CD4-positive, CD25-positive, alpha-beta regulatory T cell (primary cell): ENCODE data around the gene PTAR1. TPM values are rescaled to one million over a fixed set of nuclear protein-coding genes. Genes with fewer than 3 reads are reported as not detected.

Source experiments
- ATAC-seq, 2 donors: fragments of 150-1000 bp; cut with Tn5 transposase; one replicate each; pipeline ENCODE4 v1.10.0; 2021; ENCODE audit warnings: low read depth in 2 of 2, moderate number of reproducible peaks in 2 of 2, moderate library complexity in 1 of 2
- DNase-seq, 3 donors: peaks; one replicate each; pipeline versions ENCODE4 v3.0.0 to v3.0.0-alpha.2; 2012 to 2022; ENCODE audit warnings: mixed read lengths in 1 of 3
- H3K27ac ChIP-seq: one replicate; pipeline ENCODE4 v1.7.0; 2013; ENCODE audit warnings: mild to moderate bottlenecking, low read length; ENCODE audit not compliant: insufficient read depth, poor library complexity, severe bottlenecking
- H3K27me3 ChIP-seq: one replicate; pipeline ENCODE4 v1.7.0; 2013; ENCODE audit warnings: low read length; ENCODE audit not compliant: control insufficient read depth, insufficient read depth
- H3K36me3 ChIP-seq: one replicate; pipeline ENCODE4 v1.7.0; 2013; ENCODE audit warnings: mild to moderate bottlenecking, low read length, moderate library complexity; ENCODE audit not compliant: control insufficient read depth, insufficient read depth
- H3K4me1 ChIP-seq: 2 replicates; pipeline ENCODE4 v1.7.0; 2013; ENCODE audit warnings: mild to moderate bottlenecking, low read length; ENCODE audit not compliant: insufficient read depth, control insufficient read depth, poor library complexity, severe bottlenecking
- H3K4me3 ChIP-seq: one replicate; pipeline ENCODE4 v1.7.0; 2013; ENCODE audit warnings: low read depth, mild to moderate bottlenecking, low read length, moderate library complexity
- H3K9me3 ChIP-seq, 2 experiments: 1 replicate in 1 of 2; 2 replicates in 1 of 2; pipeline ENCODE4 v1.7.0; 2013; ENCODE audit warnings: low read length in 2 of 2, mild to moderate bottlenecking in 1 of 2, moderate library complexity in 1 of 2; ENCODE audit not compliant: control insufficient read depth in 2 of 2
- H3K27ac Mint-ChIP-seq, 3 donors: one replicate each; pipeline ENCODE4 v1.8.0; 2020 to 2022; ENCODE audit warnings: mild to moderate bottlenecking in 3 of 3, mixed read lengths in 3 of 3, moderate library complexity in 2 of 3
- H3K27me3 Mint-ChIP-seq: one replicate; pipeline ENCODE4 v1.8.0; 2022; ENCODE audit warnings: mild to moderate bottlenecking, mixed read lengths
- H3K36me3 Mint-ChIP-seq: one replicate; pipeline ENCODE4 v1.8.0; 2020; ENCODE audit warnings: mixed read lengths
- H3K4me1 Mint-ChIP-seq, 4 donors: one replicate each; pipeline ENCODE4 v1.8.0; 2020 to 2022; ENCODE audit warnings: mixed read lengths in 4 of 4, mild to moderate bottlenecking in 1 of 4
- H3K4me3 Mint-ChIP-seq, 4 donors: one replicate each; pipeline ENCODE4 v1.8.0; 2020 to 2022; ENCODE audit warnings: mild to moderate bottlenecking in 4 of 4, mixed read lengths in 4 of 4, moderate library complexity in 3 of 4
- H3K9me3 Mint-ChIP-seq, 7 donors: one replicate each; pipeline ENCODE4 v1.8.0; 2020 to 2022; ENCODE audit warnings: mixed read lengths in 7 of 7, mild to moderate bottlenecking in 3 of 7, moderate library complexity in 2 of 7
- polyA plus RNA-seq, 4 donors: library from polyadenylated mRNA; unstranded; fragments of 300-500 nt; fragmentation: Illumina TruSeq; gene quantifications; one replicate each; pipeline ENCODE4 v1.2.3, GENCODE V29; 2021
- total RNA-seq: library from RNA; stranded (reverse); gene quantifications from one replicate; pipeline ENCODE4 v1.2.3, GENCODE V29; 2022

The PTAR1 gene
- total and polyA plus RNA-seq, 5 donors from 2014 or later, result 11.6 to 85.3 (median 16.7) TPM

DNA sequence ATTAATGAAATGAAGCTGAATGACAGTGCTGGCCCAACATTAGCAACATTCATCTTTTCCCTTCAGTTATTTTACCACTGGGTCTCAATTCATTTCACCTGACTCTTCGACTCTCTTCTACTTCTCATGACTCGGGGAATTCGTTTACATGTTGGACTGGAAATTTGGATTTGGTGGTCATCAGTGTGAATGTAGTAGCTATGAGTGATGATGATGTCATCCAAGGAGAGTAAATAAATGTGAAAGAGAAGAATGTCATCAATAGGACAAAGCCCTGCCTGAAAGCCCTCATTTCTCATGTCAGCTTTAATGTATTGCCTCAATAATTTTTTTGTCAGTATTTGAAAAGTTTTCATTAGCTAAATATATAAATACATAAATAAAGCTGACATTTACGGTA lies 38.9 kb upstream of the PTAR1 start:
- Mint-ChIP-seq H3K4me3 (no peak overlapping the region), H3K27me3 (peaks cover 25% of the 10 kb centered on the region), H3K36me3 (no peaks in the 10 kb centered on the region), H3K9me3 (peaks cover 0 to 3% (median 0%) of the 10 kb centered on the region in 7 donors), H3K27ac (no peak overlapping the region), H3K4me1 (no peaks in the 10 kb centered on the region)
- Histone ChIP-seq H3K4me3 (no peak overlapping the region), H3K9me3 (no peaks in the 10 kb centered on the region), H3K36me3 (no peaks in the 10 kb centered on the region), H3K4me1 (no peaks in the 10 kb centered on the region), H3K27me3 (peaks cover 6% of the 10 kb centered on the region), H3K27ac (no peak overlapping the region)
- no peak for ATAC-seq
- DNase-seq, result no peak

DNA sequence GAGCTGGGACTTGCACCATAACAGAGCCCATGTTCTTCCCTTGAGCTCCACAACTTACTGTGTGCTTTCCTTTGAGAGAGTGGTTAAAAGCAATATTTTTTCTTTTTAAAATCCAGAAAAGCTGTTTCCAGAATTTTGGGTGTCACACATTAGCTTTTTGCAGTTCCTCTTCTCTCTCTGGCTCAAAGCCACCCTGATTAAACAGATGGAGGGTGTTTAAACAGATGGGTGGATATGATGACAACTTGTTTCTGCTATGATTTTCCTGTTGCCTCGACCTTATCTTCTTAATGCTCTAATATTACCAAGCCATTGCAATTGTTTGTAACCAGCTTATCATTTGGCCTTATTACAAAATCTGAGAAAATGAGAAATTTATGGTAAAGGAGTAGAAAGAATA lies 37.9 kb upstream of the PTAR1 start:
- DNase-seq (no peak), ATAC-seq (no peak)
- Histone ChIP-seq H3K27ac (no peak overlapping the region), H3K4me1 (no peaks in the 10 kb centered on the region), H3K9me3 (no peaks in the 10 kb centered on the region), H3K27me3 (peaks cover 3% of the 10 kb centered on the region), H3K36me3 (no peaks in the 10 kb centered on the region), H3K4me3 (no peak overlapping the region)
- peaks cover 0 to 3% (median 0%) of the 10 kb centered on the region in 7 donors for H3K9me3 Mint-ChIP-seq
- no peak overlapping the region for H3K4me3 Mint-ChIP-seq
- H3K27me3 Mint-ChIP-seq, result peaks cover 32% of the 10 kb centered on the region
- no peaks in the 10 kb centered on the region for H3K36me3 Mint-ChIP-seq
- no peak overlapping the region for H3K27ac Mint-ChIP-seq
- H3K4me1 Mint-ChIP-seq, result no peaks in the 10 kb centered on the region

DNA sequence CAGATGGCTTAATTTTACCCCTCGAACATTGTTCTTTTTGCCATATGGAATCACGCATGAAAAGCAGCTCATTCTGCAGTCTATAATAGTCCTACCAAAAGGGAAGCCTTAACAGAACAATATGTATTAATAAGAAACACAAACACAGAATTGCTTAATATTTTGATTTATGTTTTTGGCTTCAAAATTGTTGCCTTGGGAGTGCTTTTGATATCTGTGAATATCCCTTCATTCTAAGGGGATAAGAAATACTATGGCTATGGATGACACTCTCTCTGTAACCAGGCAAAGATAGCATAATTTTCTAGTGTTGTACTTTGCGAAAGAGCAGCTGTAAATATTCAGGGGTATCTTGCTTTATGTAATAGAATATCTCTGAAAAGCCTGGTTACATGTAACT lies 34.5 kb upstream of the PTAR1 start:
- no peaks in the 10 kb centered on the region for H3K36me3 Mint-ChIP-seq
- H3K27ac Mint-ChIP-seq, result no peak overlapping the region
- Histone ChIP-seq H3K27ac (no peak overlapping the region), H3K36me3 (no peaks in the 10 kb centered on the region), H3K9me3 (no peaks in the 10 kb centered on the region), H3K27me3 (peaks cover 13% of the 10 kb centered on the region), H3K4me1 (no peaks in the 10 kb centered on the region), H3K4me3 (no peak overlapping the region)
- H3K4me3 Mint-ChIP-seq, result no peak overlapping the region
- H3K27me3 Mint-ChIP-seq, result peaks cover 56% of the 10 kb centered on the region
- DNase-seq, result no peak
- H3K4me1 Mint-ChIP-seq, result no peaks in the 10 kb centered on the region
- ATAC-seq, result no peak
- peaks cover 0 to 3% (median 0%) of the 10 kb centered on the region in 7 donors for H3K9me3 Mint-ChIP-seq

DNA sequence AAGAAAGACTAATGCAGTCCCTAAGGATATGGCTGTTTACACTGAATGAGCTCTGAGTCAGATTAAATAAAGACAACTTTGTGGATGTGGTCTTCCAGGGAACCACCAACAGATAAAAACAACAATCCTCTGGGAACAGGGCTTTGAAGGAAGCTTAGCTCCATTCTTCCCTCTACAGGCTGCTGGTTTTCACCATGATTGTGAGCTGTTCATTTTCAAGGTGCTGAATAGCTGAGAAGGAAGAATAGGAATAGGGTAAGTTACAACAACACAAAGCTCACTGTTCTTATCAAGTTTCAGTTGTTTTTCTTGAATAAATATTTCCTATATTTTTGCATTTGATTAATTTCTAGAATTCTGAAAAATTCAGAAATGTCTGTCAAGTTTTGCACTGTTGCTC lies 25.9 kb upstream of the PTAR1 start:
- Mint-ChIP-seq H3K4me1 (no peaks in the 10 kb centered on the region), H3K27me3 (peaks cover 43% of the 10 kb centered on the region), H3K9me3 (peaks cover 0 to 4% (median 0%) of the 10 kb centered on the region in 7 donors), H3K4me3 (no peak overlapping the region), H3K27ac (peak overlapping the region in 1 of 3 donors; percentile 3), H3K36me3 (no peaks in the 10 kb centered on the region)
- no peak overlapping the region for H3K4me3 ChIP-seq
- DNase-seq (no peak), ATAC-seq (no peak)
- no peaks in the 10 kb centered on the region for H3K36me3 ChIP-seq
- H3K27ac ChIP-seq, result no peak overlapping the region
- H3K27me3 ChIP-seq, result peaks cover 6% of the 10 kb centered on the region
- H3K4me1 ChIP-seq, result no peaks in the 10 kb centered on the region
- H3K9me3 ChIP-seq, result no peaks in the 10 kb centered on the region

DNA sequence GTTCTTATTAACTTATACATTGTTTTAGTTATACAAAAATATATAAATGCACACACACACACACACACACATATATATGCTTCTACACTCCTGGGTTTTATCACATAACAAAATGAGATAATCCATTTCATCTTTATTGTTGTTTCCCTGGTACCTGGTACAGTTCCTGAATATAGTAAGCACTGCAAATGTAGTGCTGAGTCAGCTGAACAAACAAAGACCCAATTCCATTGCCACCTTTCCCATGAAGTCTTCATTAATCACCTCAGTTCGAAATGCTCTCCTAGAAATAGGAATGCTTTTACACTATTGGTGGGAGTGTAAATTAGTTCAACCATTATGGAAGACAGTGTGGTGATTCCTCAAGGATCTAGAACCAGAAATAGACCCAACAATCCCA lies 13.4 kb upstream of the PTAR1 start:
- H3K4me3 Mint-ChIP-seq, result no peak overlapping the region
- no peaks in the 10 kb centered on the region for H3K4me1 Mint-ChIP-seq
- Histone ChIP-seq H3K4me1 (no peaks in the 10 kb centered on the region), H3K4me3 (no peak overlapping the region), H3K36me3 (no peaks in the 10 kb centered on the region), H3K9me3 (no peaks in the 10 kb centered on the region), H3K27me3 (no peaks in the 10 kb centered on the region), H3K27ac (no peak overlapping the region)
- no peaks in the 10 kb centered on the region for H3K36me3 Mint-ChIP-seq
- H3K27me3 Mint-ChIP-seq, result peaks cover 12% of the 10 kb centered on the region
- DNase-seq, result no peak
- ATAC-seq, result no peak
- H3K9me3 Mint-ChIP-seq, result peaks cover 0 to 4% (median 0%) of the 10 kb centered on the region in 7 donors
- H3K27ac Mint-ChIP-seq, result no peak overlapping the region

DNA sequence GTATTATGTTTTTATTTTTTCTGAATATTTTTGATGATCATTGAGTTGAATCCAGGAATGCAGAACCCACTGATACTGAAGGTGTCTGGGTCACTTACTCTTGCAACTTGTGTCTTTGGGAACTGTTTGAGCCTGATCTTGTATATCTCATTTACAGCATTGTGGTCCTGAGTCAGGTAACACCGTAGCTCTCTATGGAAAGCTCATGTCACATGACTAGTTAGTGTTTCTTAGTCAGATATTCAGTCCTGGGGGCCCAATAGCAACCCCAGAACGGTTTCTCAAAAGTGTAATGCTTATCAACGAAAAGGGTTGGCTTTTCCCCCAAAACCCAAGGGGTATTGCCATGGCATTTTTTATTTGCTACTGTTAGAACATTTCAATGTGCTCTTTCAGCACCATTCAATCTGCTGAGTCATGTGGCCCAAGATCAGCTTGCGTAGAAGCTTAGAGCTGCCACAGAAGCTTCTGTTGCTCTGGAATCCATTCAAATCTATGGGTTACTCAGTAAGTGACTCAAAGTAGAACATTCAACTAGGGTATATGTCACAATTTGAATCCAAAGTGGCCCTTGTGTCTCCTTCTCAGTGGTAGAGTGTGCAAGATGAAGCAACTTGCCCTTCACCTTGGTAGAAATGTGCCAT lies 12.1 kb upstream of the PTAR1 start:
- no peaks in the 10 kb centered on the region for H3K36me3 ChIP-seq
- no peak overlapping the region for H3K27ac Mint-ChIP-seq
- no peak for DNase-seq
- no peaks in the 10 kb centered on the region for H3K27me3 ChIP-seq
- no peaks in the 10 kb centered on the region for H3K4me1 ChIP-seq
- ATAC-seq, result no peak
- H3K4me1 Mint-ChIP-seq, result no peaks in the 10 kb centered on the region
- peaks cover 0 to 2% (median 0%) of the 10 kb centered on the region in 7 donors for H3K9me3 Mint-ChIP-seq
- H3K4me3 ChIP-seq, result no peak overlapping the region
- peaks cover 5% of the 10 kb centered on the region for H3K27me3 Mint-ChIP-seq
- H3K36me3 Mint-ChIP-seq, result no peaks in the 10 kb centered on the region
- H3K4me3 Mint-ChIP-seq, result no peak overlapping the region
- H3K9me3 ChIP-seq, result no peaks in the 10 kb centered on the region
- no peak overlapping the region for H3K27ac ChIP-seq

DNA sequence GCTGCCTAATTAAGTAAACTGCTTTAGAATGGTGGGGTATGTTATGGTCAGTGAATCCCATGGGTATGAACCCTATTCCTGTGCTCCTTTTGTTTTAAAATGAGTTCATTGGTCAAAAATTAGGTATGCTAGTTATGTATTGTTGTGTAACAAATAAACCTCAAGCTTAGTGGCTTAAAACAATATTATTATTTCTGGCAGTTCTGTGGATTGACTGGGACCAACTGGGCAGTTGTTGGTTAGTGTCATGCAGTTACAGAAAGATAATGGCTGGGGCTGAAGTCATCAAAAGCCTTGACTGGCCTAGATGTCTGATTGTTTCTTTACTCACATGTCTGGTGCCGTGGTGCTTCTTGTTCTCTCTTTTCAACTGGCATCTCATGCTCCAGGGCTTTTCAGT lies 8.9 kb upstream of the PTAR1 start:
- Mint-ChIP-seq H3K9me3 (peaks cover 0 to 2% (median 0%) of the 10 kb centered on the region in 7 donors), H3K27ac (no peak overlapping the region), H3K36me3 (no peaks in the 10 kb centered on the region), H3K27me3 (no peaks in the 10 kb centered on the region), H3K4me1 (no peaks in the 10 kb centered on the region), H3K4me3 (no peak overlapping the region)
- DNase-seq (no peak), ATAC-seq (no peak)
- Histone ChIP-seq H3K9me3 (no peaks in the 10 kb centered on the region), H3K4me3 (no peak overlapping the region), H3K36me3 (no peaks in the 10 kb centered on the region), H3K27ac (no peak overlapping the region), H3K27me3 (no peaks in the 10 kb centered on the region), H3K4me1 (no peaks in the 10 kb centered on the region)

DNA sequence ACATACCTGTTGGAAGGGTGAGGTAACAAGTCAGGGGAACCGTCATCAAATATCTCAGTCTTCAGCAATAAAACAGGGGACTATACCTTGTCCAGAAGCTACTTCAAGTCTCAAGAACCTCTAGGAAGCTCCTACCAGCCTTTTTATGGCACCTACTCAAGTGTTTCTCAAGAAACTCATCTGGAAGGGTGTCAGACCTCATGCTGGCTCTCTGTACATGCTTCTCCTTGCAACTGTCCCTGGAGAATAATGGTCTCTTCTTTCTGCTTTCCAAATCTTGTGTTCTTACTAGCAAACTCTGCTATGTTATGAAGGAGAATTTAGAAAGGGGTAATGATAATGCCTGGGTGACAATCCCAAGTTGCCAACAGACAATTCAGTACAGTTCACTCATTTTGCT lies 8.3 kb upstream of the PTAR1 start:
- Histone ChIP-seq H3K27ac (no peak overlapping the region), H3K4me1 (no peaks in the 10 kb centered on the region), H3K4me3 (no peak overlapping the region), H3K27me3 (no peaks in the 10 kb centered on the region), H3K36me3 (no peaks in the 10 kb centered on the region), H3K9me3 (no peaks in the 10 kb centered on the region)
- no peak overlapping the region for H3K27ac Mint-ChIP-seq
- H3K4me3 Mint-ChIP-seq, result no peak overlapping the region
- no peak for ATAC-seq
- H3K36me3 Mint-ChIP-seq, result no peaks in the 10 kb centered on the region
- H3K9me3 Mint-ChIP-seq, result peaks cover 0 to 2% (median 0%) of the 10 kb centered on the region in 7 donors
- DNase-seq, result no peak
- H3K27me3 Mint-ChIP-seq, result no peaks in the 10 kb centered on the region
- H3K4me1 Mint-ChIP-seq, result no peaks in the 10 kb centered on the region
